ENCODE results near the gene DGKI. TPM values are rescaled to one million over a fixed set of nuclear protein-coding genes. Genes with fewer than 3 reads are reported as not detected.

DGKI gene
- total RNA-seq, 1 experiment from 2014 or later = not detected

- CTCF ChIA-PET = no interaction called here
Observed at GRCh38 chr7:137844677-137845425, 1.9 kb downstream of the DGKI start.

More at GRCh38 chr7:137844677-137845425, 1.9 kb downstream of the DGKI start:
- BruUV-seq (replicated peaks) = no TSS peak
- DNase-seq (ENCODE audit: low read depth, low spot score) (no peak), ATAC-seq (no peak)
- POLR2A ChIA-PET = no interaction called here
- Histone ChIP-seq H3K4me3 (ENCODE audit: low read depth in 2 of 2, low read length in 2 of 2) (no peak overlapping the region), H3K9me3 (ENCODE audit: control insufficient read depth, insufficient read depth, low read depth, low read length) (no peaks in the 10 kb centered on the region), H3K36me3 (ENCODE audit: control insufficient read depth, insufficient read depth, low read length) (no peaks in the 10 kb centered on the region), H3K4me1 (ENCODE audit: control insufficient read depth, insufficient read depth, low read length) (no peaks in the 10 kb centered on the region), H3K27me3 (ENCODE audit: control insufficient read depth, insufficient read depth, low read length) (peaks cover 45% of the 10 kb centered on the region), H3K27ac (ENCODE audit: low read length) (no peak overlapping the region)
- intact Hi-C loops (cut with micrococcal nuclease; ENCODE audit: unreplicated experiment) = no loop called here
- in situ Hi-C loops (cut with HindIII; ENCODE audit: low pct_unique_long_range_greater_than_20kb, low sequenced_read_pairs) = no loop called here
- TF ChIP-seq CTCF (IDR thresholded peaks at IDR 0.05) (no peak), POLR2AphosphoS5 (IDR thresholded peaks at IDR 0.05; ENCODE audit: low read depth, low read length) (no peak), TCF7L2 (IDR thresholded peaks at IDR 0.05; ENCODE audit: low read depth, low read length) (no peak), REST (IDR thresholded peaks at IDR 0.05; ENCODE audit: insufficient read depth in 1 of 2, low read depth in 2 of 2, low read length in 1 of 2) (no peak), SIN3A (IDR thresholded peaks at IDR 0.05; ENCODE audit: borderline replicate concordance, insufficient read depth, low read depth, low read length) (no peak)
